Sigmoid colon (tissue), 7 donors: ENCODE data around the gene RUNX2. TPM values are rescaled to one million over a fixed set of nuclear protein-coding genes. Genes with fewer than 3 reads are reported as not detected.

ENCODE experiments used
- DNase-seq: peaks from one replicate; pipeline ENCODE4 v3.0.0-alpha.2; 2019
- H3K27ac ChIP-seq, 4 donors: fragments of 200-600 bp; sonication (generic); one replicate each; pipeline ENCODE4 v1.5.1; 2016 to 2019; ENCODE audit warnings: mild to moderate bottlenecking in 1 of 4
- H3K27me3 ChIP-seq, 3 donors: fragments of 200-600 bp; sonication (generic); one replicate each; pipeline ENCODE4 v1.5.1; 2019; ENCODE audit warnings: mild to moderate bottlenecking in 1 of 3
- H3K36me3 ChIP-seq, 4 donors: fragments of 200-600 bp; sonication (generic); one replicate each; pipeline ENCODE4 v1.5.1; 2016 to 2019
- H3K4me1 ChIP-seq, 4 donors: fragments of 200-600 bp; sonication (generic); one replicate each; pipeline ENCODE4 v1.5.1; 2017 to 2019
- H3K4me3 ChIP-seq, 4 donors: fragments of 200-600 bp; sonication (generic); one replicate each; pipeline ENCODE4 v1.5.1; 2017 to 2019; ENCODE audit warnings: mild to moderate bottlenecking in 2 of 4, moderate library complexity in 1 of 4
- H3K9me3 ChIP-seq, 4 donors: fragments of 200-600 bp in 3 of 4; sonication (generic) in 3 of 4; one replicate each; pipeline versions ENCODE4 v1.5.1 to v1.6.1; 2013 to 2019
- EP300 ChIP-seq, 4 donors: sonication (generic); formaldehyde crosslinking; IDR thresholded peaks; one replicate each; pipeline ENCODE4 v1.6.1; 2017; ENCODE audit warnings: antibody characterized with exemption in 4 of 4
- POLR2A ChIP-seq, 2 donors: fragments of 450-650 bp; IDR thresholded peaks; one replicate each; pipeline ENCODE4 v1.6.1; 2016; ENCODE audit warnings: antibody characterized with exemption in 2 of 2, mild to moderate bottlenecking in 2 of 2, moderate library complexity in 2 of 2
- POLR2AphosphoS5 ChIP-seq, 4 donors: sonication (generic); formaldehyde crosslinking; IDR thresholded peaks; one replicate each; pipeline ENCODE4 v1.6.1; 2017; ENCODE audit warnings: antibody characterized with exemption in 4 of 4
- WGBS, 2 donors: extraction: QIAGEN DNeasy Blood & Tissue Kit; methylation state at CpG; one replicate each; pipeline ENCODE4 v1.1.7; 2013; 5-methylcytosine and 5-hydroxymethylcytosine counted together
- intact Hi-C: fragments of 100-400 bp; cut with DNase I; formaldehyde crosslinking; loops from one replicate; pipeline ENCODE4 v1.15.1; 2023
- polyA plus RNA-seq, 3 donors: library from polyadenylated mRNA; stranded (reverse); fragments of 200-250 nt; gene quantifications; one replicate each; pipeline ENCODE4 v1.2.3, GENCODE V29; 2013
- total RNA-seq, 4 donors: library from RNA; depleted of rRNA; stranded (reverse); fragments of >200 nt; gene quantifications; one replicate each; pipeline ENCODE4 v1.1.0, GENCODE V29; 2016
- TF ChIP-seq, protein P1 (sequence below), 4 experiments: fragments of 450-650 bp in 3 of 4; fragments of 200-600 bp in 1 of 4; IDR thresholded peaks; one replicate each; pipeline ENCODE4 v1.5.1; 2016 to 2019; ENCODE audit warnings: antibody characterized with exemption in 4 of 4, mild to moderate bottlenecking in 3 of 4, moderate library complexity in 2 of 4
- donor health status: healthy with polysubstance abuse.
- donor health status: Bipolar disorder and iron deficiency.
- donor health status: healthy.

The RUNX2 gene
- total and polyA plus RNA-seq, 7 donors = 0.92 to 4.7 (median 2.9) TPM

DNA sequence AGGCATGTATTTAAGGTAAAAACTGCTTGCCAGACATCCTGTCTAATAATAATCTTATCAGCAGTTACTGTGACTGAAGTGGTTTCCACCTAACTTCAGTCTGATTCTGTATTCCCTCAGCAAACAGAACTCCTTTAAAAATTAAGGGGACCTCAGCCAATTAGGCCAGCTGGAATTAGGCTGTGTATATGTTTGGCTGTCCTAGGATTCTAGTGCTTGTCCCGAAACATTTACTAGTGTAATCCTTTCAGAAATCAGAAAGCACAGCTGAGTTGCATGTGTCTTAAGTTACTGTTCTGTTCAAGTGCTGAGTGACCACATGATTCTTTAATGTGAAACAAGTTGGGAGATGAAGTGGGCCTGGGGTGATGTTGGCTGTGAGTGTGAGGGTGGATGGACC lies 170.5 kb downstream of the RUNX2 start:
- no peak for DNase-seq
- Histone ChIP-seq H3K4me1 (peaks cover 0 to 7% (median 0%) of the 10 kb centered on the region in 4 donors), H3K4me3 (no peak overlapping the region), H3K27ac (no peak overlapping the region), H3K36me3 (no peaks in the 10 kb centered on the region), H3K27me3 (no peaks in the 10 kb centered on the region), H3K9me3 (no peaks in the 10 kb centered on the region)
- TF ChIP-seq POLR2A (IDR thresholded peaks at IDR 0.05) = no peak
- WGBS, 2 donors = 86 to 90% methylated on average over 1 of the region's 1 CpG
- intact Hi-C loops = no loop called here

DNA sequence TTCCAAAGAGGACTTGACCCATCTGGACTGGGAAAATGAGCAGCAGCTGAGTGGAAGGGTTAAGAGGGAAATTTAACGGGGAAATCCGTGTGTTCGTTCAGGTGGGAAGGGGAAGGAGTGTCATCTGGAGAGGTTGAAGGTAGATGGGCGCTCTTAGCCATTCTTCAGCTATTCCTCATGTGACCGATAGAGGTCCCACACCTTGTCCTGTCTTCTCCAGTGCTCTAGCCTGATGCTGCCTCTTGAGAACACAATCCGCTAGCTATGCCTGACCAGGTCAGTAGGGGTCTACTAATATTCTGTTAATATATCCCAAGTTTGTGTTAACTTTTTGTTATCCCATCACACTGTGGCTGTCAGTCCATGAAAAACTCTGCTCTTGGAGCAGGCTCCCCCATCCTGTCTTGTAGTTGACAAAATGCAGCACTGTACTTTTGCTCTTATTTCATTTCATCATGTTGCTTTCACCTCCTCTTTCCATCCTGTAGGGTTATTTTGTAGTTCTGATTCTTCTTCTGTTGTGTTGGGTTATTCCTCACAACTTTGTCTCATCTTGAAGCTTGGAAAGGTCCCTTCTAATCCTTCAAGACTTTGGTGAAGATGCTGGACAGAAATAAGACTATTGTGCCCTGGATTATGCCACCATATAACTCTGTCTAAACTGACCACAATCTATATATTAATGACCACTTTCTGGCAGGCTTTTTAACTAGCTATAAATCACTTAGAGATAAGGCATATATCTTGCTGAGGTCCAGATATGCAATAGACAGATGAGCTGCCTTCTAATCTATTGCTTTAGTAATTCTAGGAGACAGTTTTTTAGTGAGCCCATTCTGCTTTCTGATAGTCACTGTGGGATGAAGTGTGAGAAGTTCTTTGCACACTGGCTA lies 173.0 kb downstream of the RUNX2 start:
- Histone ChIP-seq H3K9me3 (no peaks in the 10 kb centered on the region), H3K4me3 (no peak overlapping the region), H3K27me3 (no peaks in the 10 kb centered on the region), H3K36me3 (no peaks in the 10 kb centered on the region), H3K27ac (no peak overlapping the region), H3K4me1 (peaks cover 0 to 20% (median 18%) of the 10 kb centered on the region in 4 donors)
- 93 to 95% methylated on average over 6 of the region's 6 CpGs for WGBS, 2 donors
- intact Hi-C loops = no loop called here
- TF ChIP-seq POLR2A (IDR thresholded peaks at IDR 0.05) = no peak
- TF ChIP-seq, protein P1, sequence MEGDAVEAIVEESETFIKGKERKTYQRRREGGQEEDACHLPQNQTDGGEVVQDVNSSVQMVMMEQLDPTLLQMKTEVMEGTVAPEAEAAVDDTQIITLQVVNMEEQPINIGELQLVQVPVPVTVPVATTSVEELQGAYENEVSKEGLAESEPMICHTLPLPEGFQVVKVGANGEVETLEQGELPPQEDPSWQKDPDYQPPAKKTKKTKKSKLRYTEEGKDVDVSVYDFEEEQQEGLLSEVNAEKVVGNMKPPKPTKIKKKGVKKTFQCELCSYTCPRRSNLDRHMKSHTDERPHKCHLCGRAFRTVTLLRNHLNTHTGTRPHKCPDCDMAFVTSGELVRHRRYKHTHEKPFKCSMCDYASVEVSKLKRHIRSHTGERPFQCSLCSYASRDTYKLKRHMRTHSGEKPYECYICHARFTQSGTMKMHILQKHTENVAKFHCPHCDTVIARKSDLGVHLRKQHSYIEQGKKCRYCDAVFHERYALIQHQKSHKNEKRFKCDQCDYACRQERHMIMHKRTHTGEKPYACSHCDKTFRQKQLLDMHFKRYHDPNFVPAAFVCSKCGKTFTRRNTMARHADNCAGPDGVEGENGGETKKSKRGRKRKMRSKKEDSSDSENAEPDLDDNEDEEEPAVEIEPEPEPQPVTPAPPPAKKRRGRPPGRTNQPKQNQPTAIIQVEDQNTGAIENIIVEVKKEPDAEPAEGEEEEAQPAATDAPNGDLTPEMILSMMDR (IDR thresholded peaks at IDR 0.05) = no peak
- no peak for TF ChIP-seq EP300 (IDR thresholded peaks at IDR 0.05)
- TF ChIP-seq POLR2AphosphoS5 (IDR thresholded peaks at IDR 0.05) = no peak
- no peak for DNase-seq

DNA sequence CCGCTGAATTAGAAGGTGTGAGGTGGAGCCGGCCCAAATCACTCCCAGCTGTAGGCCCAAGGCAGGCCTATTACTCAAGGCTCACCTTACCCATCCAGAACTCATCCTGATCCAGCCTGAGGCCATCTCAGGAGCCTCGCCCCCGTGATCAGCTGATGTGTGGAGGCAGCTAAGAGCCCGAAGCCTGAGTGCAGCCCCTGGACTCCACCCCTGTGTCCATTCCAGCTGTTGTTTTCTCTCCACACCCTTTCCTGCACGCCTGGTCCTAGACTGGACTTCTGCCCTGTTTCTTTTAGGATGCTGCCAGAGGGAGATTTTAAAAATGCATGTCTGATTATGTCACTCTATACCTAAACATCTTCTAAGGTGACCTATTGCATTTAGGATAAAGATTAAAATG lies 174.3 kb downstream of the RUNX2 start:
- Histone ChIP-seq H3K4me1 (peaks cover 0 to 20% (median 18%) of the 10 kb centered on the region in 4 donors), H3K27me3 (no peaks in the 10 kb centered on the region), H3K36me3 (no peaks in the 10 kb centered on the region), H3K27ac (no peak overlapping the region), H3K4me3 (no peak overlapping the region), H3K9me3 (no peaks in the 10 kb centered on the region)
- intact Hi-C loops = no loop called here
- WGBS, 2 donors = 75 to 90% methylated on average over 6 of the region's 6 CpGs
- TF ChIP-seq POLR2AphosphoS5 (IDR thresholded peaks at IDR 0.05) = no peak
- TF ChIP-seq, protein P1 (IDR thresholded peaks at IDR 0.05) = no peak
- TF ChIP-seq EP300 (IDR thresholded peaks at IDR 0.05) = no peak
- no peak for TF ChIP-seq POLR2A (IDR thresholded peaks at IDR 0.05)
- DNase-seq = no peak

DNA sequence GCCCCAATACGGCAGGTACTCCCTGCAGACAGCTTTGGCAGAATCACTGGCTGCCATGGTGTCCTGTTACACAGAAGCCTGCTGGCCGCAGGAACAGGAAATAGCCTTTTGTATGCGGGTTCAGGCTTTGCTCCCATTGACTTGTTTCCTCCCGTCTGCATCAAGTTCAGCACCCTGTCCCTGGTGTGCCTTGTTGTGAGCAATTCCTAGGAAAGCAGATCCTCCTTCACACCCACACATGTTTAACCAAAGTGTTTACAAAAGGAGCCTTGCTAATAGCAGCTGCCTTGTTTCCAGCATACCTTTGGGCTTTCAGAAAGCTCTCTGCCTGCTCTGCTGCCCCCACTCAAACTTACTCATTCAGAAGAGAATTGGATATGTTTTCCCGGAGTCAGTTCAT lies 176.8 kb downstream of the RUNX2 start:
- H3K27ac ChIP-seq = peak overlapping the region in 3 of 4 donors; percentile 27 to 54 (median 44)

DNA sequence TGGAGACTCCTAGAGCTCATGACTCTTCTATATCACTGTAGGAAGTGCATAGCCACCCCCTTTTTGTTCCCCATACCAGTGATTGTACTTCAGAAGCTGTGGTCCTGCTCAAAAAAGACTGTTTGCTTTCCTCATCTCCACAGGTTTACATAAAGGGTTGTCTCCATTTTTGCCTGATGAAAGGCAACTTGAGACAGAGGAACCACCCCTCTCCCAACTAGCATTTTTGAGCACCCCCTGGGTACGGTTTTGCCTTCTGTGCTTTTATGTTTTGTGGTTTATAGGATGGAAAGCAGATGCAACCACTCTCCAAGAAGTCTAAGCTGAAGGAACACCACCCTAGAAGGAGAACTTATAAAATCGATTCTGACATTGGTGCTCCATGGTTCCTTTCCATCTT lies 177.3 kb downstream of the RUNX2 start:
- peak overlapping the region in 3 of 4 donors; percentile 27 to 54 (median 44) for H3K27ac ChIP-seq
- 70 to 84% methylated on average over 2 of the region's 2 CpGs for whole genome bisulfite sequencing, 2 donors

More for the DNA sequence above, 176.8 kb downstream of the RUNX2 start:
- intact Hi-C loops = no loop called here
- no peak for TF ChIP-seq POLR2AphosphoS5 (IDR thresholded peaks at IDR 0.05)
- TF ChIP-seq EP300 (IDR thresholded peaks at IDR 0.05) = no peak
- TF ChIP-seq POLR2A (IDR thresholded peaks at IDR 0.05) = no peak
- TF ChIP-seq, protein P1 (IDR thresholded peaks at IDR 0.05) = no peak
- no peak for DNase-seq
- Histone ChIP-seq H3K4me1 (peaks cover 0 to 18% (median 15%) of the 10 kb centered on the region in 4 donors), H3K9me3 (no peaks in the 10 kb centered on the region), H3K36me3 (no peaks in the 10 kb centered on the region), H3K4me3 (no peak overlapping the region), H3K27me3 (no peaks in the 10 kb centered on the region)
- WGBS, 2 donors = 70 to 75% methylated on average over 5 of the region's 5 CpGs

More for the DNA sequence above, 177.3 kb downstream of the RUNX2 start:
- H3K4me3 ChIP-seq = no peak overlapping the region
- no peaks in the 10 kb centered on the region for H3K9me3 ChIP-seq
- TF ChIP-seq, protein P1 (IDR thresholded peaks at IDR 0.05) = no peak
- TF ChIP-seq EP300 (IDR thresholded peaks at IDR 0.05) (no peak), POLR2AphosphoS5 (IDR thresholded peaks at IDR 0.05) (no peak)
- no peaks in the 10 kb centered on the region for H3K27me3 ChIP-seq
- peaks cover 0 to 18% (median 15%) of the 10 kb centered on the region in 4 donors for H3K4me1 ChIP-seq
- DNase-seq = no peak
- intact Hi-C loops = no loop called here
- H3K36me3 ChIP-seq = no peaks in the 10 kb centered on the region
